Non-pigmented ciliary epithelial cell (primary cell): ENCODE measurements around the gene NAAA.
"Not testable (repeated sequence)": the region's sequence is repeated elsewhere in the genome, so short reads cannot be mapped to it uniquely, and the experiment has no call there.

Experiments used
- DNase-seq: peaks from one replicate; pipeline ENCODE4 v3.0.0-alpha.2; 2010; ENCODE audit warnings: low read depth

The NAAA gene

DNA sequence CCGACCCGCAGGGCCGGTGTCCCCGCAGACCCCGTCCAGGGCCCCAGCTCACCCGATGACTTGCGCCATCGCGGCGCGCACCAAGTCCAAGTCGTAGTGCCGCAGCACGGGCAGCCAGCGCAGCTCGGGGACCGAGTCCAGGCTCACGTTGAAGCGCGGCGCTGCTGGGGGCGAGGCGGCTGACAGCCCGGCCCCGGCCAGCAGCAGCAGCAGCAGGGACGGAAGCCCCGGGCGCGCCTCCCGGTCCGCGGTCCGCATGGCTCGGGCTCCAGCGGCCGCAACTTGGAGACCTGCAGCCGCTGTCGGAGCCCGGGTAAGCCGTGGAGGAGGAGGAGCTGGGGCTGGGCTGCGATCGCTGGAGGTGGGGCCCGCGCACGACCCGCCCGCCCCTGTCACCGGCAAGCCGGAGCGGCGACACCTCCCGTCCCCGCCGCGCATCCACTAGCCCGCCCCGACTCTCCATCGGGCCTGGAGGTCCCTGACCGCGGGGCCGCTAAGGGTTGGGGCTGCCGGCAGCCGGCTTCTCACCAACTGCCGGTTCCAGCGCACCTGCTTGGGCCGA lies at the start of gene NAAA:
TSS of gene NAAA (minus strand) at position 322 of the 562 bp plus-strand sequence. CDS start at position 258, 64 bp downstream.
- DNase-seq, result no peak

DNA sequence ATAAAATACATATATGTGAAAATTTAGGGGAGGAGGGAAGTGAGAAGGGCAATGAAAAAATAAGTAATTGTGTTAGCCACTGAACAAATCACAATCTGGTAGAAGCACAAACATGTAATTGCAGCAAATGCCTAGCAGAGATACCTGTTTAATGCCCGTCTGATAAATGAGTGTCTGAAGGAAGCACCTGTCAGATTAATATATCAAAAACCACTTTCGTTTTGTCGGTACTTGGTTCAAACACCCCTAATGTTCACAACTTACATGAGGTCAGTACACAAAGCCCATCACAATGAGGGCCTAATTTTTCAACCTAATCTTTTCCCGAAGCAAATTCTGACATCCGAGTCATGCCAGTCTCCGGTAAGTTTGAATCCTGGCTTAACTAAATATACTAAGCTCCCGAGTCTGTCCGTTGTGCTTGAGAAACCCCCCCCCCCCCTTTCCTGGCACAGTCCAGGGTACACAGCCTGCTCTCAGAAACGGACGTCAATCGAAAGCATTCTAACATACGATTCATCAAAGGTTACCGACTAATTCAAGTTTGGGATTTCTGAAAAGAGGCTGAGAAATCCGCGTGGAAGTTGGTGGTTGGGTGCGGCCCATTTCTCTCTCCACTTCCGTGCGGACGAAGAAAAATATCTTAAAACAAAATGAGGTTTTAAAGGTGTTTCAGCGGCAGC lies 49.2 kb upstream of the NAAA start:
- DNase-seq, result no peak

DNA sequence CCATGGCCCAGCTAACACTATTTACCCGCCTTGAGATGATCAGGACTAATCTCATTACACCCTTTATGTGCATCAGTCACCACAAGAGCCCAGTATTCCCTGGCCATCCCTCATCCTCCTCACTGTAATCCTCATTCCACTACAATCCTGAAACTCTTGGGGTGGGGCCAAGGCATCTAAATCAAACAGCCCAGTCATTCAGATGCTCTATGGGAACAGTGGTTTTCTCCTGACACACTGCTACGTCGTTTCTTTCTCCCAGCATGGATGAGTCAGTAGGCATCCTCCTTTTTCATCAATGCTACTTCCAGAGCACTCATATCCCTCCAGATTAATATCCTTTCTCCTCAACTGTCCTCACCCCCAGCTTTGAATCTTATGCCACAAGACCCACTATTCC lies 44.3 kb upstream of the NAAA start:
- peak; percentile 79 for DNase-seq

DNA sequence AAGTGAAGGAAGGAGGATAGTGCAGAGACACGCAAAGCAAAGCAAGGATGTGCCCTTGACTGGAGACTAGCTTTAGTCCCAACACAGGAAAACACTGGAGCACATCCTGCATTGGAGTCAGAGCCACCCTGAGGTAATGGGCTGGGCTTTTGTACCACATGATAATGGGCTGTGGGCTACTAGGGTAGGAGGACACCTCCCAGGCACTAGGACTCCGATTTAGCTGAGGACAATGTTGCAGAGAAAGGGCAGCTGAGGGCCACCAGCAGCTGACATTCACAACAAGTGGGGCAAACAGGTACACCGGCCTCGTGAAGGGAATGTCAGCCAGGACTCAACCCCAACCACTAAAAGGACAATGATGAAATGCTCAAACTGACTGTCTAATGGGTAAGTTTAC lies 39.8 kb upstream of the NAAA start:
- no peak for DNase-seq

DNA sequence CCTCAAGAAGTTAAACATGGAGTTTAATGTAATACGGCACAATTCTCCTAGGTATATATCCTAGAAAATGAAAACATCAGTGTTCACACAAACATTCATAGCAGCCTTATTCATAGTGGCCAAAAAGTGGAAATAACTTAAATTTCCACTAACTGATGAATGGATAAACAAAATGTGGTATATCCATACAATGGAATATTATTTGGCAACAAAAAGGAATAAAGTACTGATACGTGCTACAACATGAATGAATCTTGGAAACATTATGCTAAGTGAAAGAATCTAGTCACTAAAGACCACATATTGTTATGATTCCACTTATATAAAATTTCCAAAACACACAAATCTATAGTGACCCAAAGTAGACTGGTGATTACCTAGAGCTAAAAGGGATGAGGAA lies 35.4 kb upstream of the NAAA start:
- no peak for DNase-seq

DNA sequence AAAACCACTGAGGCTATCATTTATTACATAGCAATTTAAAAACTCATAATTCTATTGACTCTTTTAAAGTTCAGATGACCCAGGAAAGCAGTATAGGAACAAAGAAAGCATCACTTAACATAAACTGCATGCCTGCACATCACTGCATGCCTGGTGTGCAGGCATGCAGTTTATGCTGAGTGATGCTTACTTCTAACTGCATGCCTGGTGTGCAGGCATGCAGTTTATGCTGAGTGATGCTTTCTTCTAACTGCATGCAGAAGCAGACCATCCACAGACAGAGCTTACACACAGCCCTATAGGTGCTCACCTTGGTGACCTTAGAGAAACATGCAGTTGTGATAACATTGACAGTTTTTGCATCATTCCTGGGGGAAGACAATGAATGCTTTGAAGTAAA lies 33.0 kb upstream of the NAAA start:
- DNase-seq, result no peak

DNA sequence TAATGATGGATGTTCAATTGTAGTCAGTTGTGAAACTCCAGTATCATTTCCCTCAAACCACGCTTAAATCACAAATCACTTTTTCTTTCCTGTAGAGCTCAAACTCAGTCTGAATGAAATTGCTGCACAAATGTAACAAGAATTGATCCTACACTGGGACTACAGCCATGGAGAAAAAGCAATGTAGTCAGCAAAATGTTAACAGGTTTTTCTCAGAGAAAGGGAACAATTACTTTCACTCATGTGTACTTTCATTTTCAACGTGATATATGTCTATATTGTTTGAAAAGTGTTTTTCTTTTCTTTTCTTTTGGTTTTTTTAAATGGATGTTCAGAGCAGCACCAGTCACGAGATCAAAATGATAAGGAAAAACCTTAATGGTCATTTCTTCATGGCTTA lies 27.3 kb upstream of the NAAA start:
- no peak for DNase-seq

DNA sequence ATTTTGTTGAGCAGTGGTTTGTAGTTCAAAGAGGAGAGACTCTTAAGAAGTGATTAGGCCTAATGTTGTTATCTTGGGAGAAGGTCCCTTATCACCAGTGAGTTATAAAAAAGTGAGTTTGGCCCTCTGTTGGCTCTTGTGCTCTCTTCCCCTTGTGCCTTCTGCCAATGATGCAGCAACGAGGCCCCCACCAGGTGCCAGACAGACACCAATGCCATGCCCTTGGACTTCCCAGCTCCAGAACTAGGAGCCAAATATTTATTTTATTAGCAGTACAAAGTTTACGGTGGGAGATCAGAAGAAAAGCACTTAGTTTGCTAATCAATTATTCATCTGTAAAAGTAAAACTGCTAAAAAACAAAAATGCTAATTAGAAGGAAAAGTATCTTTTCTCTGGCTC lies 22.7 kb upstream of the NAAA start:
- DNase-seq, result no peak

DNA sequence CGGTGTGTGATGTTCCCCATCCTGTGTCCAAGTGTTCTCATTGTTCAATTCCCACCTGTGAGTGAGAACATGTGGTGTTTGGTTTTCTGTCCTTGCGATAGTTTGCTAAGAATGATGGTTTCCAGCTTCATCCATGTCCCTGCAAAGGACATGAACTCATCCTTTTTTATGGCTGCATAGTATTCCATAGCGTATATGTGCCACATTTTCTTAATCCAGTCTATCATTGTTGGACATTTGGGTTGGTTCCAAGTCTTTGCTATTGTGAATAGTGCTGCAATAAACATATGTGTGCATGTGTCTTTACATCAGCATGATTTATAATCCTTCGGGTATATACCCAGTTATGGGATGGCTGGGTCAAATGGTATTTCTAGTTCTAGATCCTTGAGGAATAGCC lies 21.3 kb upstream of the NAAA start:
- DNase-seq, result not testable (repeated sequence)

DNA sequence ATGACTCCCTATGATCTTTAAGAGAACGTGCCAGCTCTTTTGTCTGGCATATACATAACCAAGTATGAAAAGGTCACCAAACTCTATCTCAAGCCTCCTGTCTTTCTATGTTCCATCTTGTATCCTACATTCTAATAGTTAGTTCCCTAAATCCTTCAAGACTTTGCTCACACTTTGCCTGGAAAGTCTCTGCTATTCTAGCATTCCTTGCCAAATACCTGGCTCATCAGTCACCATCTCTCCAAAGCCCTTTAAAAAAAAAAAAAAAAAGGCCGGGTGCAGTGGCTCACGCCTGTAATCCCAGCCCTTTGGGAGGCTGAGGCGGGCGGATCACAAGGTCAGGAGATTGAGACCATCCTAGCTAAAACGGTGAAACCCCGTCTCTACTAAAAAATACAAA lies 17.7 kb upstream of the NAAA start:
- not testable (repeated sequence) for DNase-seq

DNA sequence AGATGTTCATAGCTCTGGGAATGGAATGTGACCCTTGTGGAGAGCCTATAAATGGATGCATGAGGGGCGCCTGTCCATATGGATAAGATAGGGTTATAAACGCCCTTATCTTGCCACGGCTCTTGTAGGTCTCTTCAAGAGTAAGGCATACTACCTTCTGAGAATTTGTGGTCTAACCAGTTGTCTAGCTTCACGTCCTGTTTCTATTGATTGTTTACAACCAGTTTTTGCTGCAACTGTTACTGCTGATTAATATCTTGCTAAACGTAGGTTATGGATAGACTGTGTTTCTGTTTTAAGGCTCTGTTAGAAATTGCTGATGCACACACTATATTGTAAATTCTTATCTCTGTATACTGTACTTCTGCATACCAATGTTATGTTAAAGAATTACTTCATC lies 14.0 kb upstream of the NAAA start:
- DNase-seq, result not testable (repeated sequence)

DNA sequence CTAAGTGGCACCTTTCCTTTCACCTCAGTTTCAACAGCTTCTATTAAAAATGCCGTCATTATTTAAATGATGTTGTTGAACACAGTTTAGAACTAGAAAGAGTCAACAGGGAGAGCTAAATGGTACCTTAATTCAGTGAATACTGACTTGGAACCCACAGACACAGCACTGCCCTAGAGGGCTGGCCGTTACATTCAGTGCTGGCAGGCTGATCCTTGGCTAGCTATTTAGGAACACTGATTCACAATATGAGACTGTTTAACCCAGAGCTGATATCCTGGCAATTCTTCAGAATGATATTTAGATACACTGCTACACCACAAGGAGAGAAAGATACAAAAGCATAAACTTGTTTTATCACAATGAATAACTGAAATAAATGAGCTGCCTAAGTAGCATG lies 12.7 kb upstream of the NAAA start:
- DNase-seq, result no peak

DNA sequence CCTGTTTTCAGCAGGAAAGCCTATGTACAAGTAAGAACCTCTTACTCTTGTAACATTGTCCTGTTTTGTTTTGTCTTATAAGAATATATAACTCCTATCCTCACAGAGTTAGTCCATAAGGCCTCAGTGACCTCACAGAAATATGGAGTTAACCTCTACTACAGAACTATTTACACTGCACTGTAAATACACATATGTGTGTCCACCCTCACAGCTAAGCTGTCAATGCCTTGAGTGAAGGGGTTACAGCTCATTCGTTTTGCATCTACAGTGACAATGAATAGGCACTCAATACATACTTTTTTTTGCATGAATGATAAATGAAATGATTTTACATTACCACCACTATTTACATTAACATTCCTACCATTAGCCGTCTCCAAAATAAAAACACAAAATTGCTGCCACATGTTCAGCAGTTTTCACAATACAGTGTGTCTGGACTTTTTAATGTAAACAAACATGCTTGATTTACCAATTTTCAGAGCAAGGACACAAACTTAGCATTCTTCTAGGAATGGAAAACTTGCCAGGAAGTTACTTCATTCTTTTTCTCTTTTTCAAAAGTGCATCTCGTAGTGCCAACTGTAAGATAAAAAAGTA lies 9.5 kb upstream of the NAAA start:
- no peak for DNase-seq

DNA sequence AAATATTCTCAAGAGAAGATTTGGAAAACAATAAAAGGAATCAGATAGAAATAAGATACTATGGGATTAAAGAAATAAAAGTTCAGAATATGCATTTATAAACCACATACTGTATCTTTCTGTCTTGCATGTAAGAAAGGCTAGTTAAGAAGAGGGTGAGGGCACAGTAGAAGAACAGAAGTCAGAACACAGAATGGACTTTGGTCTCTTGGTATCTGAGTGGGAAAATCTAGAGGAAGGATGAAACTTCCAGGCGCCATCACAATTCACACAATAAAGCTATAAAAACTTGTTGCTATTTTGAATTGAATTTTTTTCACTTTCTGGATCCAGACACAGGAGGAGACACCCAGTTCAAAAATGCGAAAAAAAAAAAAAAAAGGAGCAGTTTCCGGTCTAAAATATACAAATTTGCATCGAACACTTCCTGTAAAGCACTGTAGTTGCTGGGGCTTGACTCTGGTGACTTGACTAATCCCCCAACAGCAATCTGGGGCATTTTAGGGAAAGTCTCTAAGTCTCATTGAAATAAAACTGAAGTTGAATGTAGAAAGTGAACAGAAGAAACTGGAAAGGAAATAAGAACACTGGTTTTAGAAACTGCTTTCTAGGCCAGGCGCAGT lies 8.1 kb upstream of the NAAA start:
- no peak for DNase-seq

DNA sequence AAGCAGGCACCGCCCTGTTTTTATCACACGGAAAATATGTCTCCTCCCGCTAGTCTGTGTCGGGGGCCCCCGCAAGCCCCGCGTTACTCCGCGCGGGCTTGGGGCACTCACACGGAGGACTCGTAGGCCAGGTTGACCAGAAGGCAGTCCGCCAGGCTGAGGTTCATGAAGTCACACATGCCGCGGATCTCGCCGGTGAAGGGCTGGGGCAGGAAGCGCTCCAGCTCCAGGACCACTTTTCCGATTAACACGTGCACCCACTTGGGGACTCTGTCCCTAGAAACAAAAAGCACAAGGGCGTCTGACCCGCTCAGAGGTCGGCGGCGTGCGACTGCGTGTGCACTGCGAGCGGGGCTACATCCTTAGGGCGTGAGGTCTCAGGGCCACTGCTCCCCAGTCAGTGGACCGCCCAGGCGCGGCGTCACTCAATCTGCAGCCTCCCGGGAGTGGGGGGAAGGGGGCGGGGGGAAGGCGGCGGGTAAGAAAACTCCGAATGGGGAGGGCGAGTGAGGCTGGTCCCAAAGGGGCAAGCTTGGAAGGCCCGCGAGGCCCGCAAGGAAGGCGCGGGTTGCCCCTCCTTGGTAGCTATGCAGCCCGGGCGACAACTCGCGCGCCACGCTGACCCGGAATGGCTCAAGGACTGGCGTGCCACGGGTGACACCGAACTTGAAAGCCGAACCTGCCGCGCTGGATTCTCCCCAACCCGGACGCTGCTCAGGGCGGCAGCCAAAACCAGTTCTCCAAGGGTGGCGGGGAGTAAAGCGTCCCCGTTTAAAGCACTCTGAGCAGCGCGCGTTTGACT lies 722 bp downstream of the NAAA start:
- no peak for DNase-seq

DNA sequence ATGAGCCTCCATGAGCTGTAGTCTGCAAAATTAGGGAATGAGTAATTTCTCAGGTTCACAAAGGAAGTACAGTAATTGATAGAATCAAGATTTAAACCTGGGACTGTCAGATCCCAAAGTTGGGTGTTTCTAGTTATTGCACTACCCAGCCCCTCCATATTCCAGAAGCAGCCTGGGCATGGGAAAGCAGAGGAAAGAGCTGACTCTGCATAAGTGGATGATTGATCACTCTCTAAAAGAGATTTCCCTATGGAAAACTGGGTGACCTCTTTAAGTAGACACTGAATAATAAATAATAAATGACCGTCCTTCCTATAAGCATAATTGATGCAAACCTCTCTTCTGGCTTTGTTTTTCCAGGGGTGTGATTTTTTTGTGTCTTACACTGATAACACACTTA lies 5.2 kb downstream of the NAAA start:
- DNase-seq, result no peak

DNA sequence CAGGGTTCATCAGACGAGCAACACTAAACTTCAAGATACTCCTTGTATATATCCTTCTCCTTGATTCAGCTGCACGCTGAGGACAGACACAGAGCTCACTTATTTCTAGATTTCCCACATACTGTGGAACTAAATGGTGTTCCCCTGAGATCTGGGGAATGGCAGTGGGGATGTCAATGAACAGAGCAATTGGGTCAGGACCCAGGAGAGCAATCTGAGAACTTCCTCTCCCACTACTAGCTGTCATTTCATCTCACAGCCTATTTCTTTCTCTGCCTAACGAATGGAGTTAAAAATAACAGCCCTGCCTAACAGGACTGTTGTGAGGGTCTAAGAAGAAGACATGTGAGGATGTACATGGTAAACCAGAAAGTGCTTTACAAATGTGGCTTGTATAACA lies 10.7 kb downstream of the NAAA start:
- DNase-seq, result no peak

DNA sequence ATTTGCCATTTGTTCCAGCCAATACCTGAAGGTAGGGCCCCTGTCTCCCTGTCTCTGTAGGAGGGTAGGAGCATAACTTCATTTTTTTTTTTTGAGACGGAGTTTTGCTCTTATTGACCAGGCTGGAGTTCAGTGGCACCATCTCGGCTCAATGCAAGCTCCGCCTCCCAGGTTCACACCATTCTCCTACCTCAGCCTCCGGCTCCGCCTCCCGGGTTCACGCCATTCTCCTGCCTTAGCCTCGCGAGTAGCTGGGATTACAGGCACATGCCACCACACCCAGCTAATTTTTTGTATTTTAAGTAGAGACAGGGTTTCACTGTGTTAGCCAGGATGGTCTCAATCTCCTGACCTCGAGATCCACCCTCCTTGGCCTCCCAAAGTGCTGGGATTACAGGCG lies 15.9 kb downstream of the NAAA start:
- not testable (repeated sequence) for DNase-seq

DNA sequence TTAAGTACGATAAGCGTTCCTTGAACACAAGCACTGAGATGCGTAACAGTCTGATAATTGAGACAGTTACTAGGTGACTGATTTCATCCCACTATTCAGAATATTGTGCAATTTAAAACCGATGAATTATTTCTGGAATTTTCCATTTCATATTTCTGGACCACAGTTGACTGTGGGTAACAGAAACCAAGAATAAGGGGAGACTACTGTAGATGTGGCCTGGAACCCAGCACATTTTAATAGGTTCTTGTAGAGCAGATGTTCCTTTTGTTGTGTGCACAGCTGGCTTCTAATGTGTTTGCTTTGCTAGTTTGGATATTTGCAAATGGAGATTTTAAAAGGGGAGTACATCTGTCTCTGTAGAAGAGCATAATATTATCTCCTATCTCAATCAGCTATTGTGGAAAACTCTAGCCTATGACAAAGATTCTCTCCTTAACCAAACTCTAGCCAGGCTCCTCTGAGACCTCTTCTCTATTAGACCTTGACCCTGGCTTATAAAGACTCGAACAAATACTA lies 16.4 kb downstream of the NAAA start:
- DNase-seq, result no peak

DNA sequence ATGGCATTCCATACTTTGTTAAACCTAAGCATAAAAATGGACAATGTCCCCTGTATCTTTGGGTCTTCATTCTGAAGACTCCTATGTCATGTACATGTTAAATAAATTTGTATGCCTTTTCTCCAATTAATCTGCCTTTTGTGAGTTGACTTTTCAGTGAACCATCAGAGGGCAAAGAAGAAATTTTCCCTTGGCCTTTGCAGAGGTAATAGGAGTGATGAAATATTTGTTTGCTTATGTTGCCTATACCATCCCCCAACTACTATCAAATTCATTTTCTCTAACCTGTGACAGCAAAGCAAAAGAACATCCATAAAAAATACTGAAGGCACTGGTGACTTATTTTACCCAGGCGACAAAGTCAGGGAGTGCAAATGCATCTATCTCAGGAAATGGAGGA lies 18.2 kb downstream of the NAAA start:
- DNase-seq, result no peak

DNA sequence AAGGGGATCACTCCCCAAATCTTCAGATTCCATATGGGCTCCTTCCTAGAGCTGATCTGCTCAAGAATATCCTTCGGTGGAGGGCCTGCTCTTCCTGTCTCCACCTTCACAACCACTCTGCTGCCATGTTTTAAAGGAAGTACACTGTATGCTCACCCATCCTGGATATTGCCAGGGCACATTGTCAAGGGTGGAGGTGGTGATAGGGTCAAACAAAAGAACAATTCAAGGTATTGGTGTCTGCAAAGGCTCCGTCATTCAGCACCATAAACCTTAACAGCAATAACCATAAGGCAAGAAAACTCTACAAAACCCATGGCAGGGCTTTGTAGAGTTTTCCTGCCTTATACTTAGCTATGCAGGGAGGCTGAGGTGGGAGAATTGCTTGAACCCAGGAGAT lies 18.9 kb downstream of the NAAA start:
- DNase-seq, result no peak

DNA sequence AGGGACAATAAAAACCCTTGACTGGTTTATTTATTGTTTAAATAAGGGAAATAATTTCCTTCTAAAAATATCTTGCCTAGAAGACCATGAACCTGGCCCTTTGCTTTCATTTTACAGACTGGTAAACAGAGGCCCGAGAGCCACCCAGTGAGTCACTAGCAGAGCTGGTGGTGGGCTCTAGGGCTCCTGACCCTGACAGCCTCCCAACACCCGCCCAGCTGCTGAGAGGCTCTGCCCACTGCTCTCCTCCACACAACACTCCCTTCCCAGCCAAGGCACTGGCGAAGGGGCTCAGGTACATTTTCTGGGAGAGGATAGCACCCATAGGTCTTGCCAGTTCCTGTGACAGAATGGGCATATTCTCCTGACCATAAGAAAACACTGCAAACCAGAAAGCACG lies 20.5 kb downstream of the NAAA start:
- no peak for DNase-seq
